ENCODE results near the gene SCAI. TPM values are rescaled to one million over a fixed set of nuclear protein-coding genes. Genes with fewer than 3 reads are reported as not detected.

SCAI gene
- total RNA-seq, 1 experiment from 2014 or later = 15.5 TPM

DNA sequence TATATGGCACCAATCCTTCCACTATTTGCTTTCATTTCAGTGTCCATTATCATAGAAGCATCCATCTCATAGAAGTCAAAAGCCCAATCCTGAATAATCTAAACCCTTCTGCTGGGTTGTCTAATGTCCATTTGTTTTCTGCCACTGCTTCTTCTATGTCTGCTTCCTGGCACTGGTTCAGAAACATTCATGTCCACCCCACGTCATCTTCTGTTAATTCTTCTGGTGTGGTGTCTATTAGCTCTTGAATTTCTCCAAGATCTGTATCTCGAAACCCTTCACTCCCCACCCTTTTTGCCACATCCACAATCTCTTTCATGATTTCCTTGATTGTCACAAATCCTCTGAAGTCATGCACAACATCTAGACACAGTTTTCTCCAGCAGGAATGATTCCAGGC lies 179.3 kb downstream of the SCAI start:
- no peak overlapping the region for H3K4me2 ChIP-seq (ENCODE audit: insufficient read depth, insufficient read length, low read length)
- no peak overlapping the region for H4K5ac ChIP-seq (ENCODE audit: insufficient read length, low read depth, low read length)
- Mint-ChIP-seq H3K27me3 (ENCODE audit: low read depth) (no peaks in the 10 kb centered on the region), H3K4me3 (no peak overlapping the region), H3K36me3 (ENCODE audit: insufficient read depth in 1 of 3, low read depth in 3 of 3) (peaks cover 4 to 13% (median 13%) of the 10 kb centered on the region in 3 experiments; a peak in 6 of 7 replicates), H3K27ac (no peak overlapping the region), H3K9me3 (no peaks in the 10 kb centered on the region; a peak in 2 of 5 replicates), H3K4me1 (no peaks in the 10 kb centered on the region)
- no peaks in the 10 kb centered on the region for H3K79me2 ChIP-seq (ENCODE audit: insufficient read depth, low read length)
- H3K4me1 ChIP-seq (ENCODE audit: insufficient read depth, low read length) = no peaks in the 10 kb centered on the region
- H2AK5ac ChIP-seq (ENCODE audit: insufficient read length, low read length) = no peak overlapping the region
- TF ChIP-seq, protein P1, sequence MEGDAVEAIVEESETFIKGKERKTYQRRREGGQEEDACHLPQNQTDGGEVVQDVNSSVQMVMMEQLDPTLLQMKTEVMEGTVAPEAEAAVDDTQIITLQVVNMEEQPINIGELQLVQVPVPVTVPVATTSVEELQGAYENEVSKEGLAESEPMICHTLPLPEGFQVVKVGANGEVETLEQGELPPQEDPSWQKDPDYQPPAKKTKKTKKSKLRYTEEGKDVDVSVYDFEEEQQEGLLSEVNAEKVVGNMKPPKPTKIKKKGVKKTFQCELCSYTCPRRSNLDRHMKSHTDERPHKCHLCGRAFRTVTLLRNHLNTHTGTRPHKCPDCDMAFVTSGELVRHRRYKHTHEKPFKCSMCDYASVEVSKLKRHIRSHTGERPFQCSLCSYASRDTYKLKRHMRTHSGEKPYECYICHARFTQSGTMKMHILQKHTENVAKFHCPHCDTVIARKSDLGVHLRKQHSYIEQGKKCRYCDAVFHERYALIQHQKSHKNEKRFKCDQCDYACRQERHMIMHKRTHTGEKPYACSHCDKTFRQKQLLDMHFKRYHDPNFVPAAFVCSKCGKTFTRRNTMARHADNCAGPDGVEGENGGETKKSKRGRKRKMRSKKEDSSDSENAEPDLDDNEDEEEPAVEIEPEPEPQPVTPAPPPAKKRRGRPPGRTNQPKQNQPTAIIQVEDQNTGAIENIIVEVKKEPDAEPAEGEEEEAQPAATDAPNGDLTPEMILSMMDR (conservative IDR thresholded peaks at IDR 0.05) = no peak
- no peak overlapping the region for H2BK15ac ChIP-seq (ENCODE audit: low read depth, low read length)
- H3K23me2 ChIP-seq (ENCODE audit: insufficient read length, low read depth, low read length, poor library complexity, severe bottlenecking) = no peaks in the 10 kb centered on the region
- H2BK5ac ChIP-seq (ENCODE audit: insufficient read length, low read length) = no peak overlapping the region
- no peak overlapping the region for H3K4ac ChIP-seq (ENCODE audit: low read depth, low read length)
- no peak overlapping the region for H3K18ac ChIP-seq (ENCODE audit: insufficient read length, low read depth, low read length)
- H3K79me1 ChIP-seq (ENCODE audit: insufficient read depth, low read depth, low read length, poor library complexity, severe bottlenecking) = no peaks in the 10 kb centered on the region
- H3K27me3 ChIP-seq (ENCODE audit: insufficient read depth, low read length) = no peaks in the 10 kb centered on the region
- no peak overlapping the region for H3K56ac ChIP-seq (ENCODE audit: insufficient read length, low read depth, low read length)
- H4K91ac ChIP-seq (ENCODE audit: insufficient read length, low read depth, low read length) = no peak overlapping the region
- H3K14ac ChIP-seq (ENCODE audit: insufficient read depth, low read length) = no peak overlapping the region
- WGBS (ENCODE audit: extremely low coverage, insufficient read length, low lambda C conversion rate) = no CpG with 5 or more reads among the region's 2 CpGs
- H3K9ac ChIP-seq (ENCODE audit: extremely low read depth, insufficient read length, low read length) = no peak overlapping the region
- no peak overlapping the region for H2BK12ac ChIP-seq (ENCODE audit: insufficient read length, low read depth, low read length)
- H2BK20ac ChIP-seq (ENCODE audit: low read depth, low read length, poor library complexity, severe bottlenecking) = no peak overlapping the region
- H3K27ac ChIP-seq (ENCODE audit: insufficient read length, low read depth, low read length) = no peak overlapping the region
- DNase-seq = no peak
- H3T11ph ChIP-seq (ENCODE audit: low read length) = no peak overlapping the region
- no peak overlapping the region for H2BK120ac ChIP-seq (ENCODE audit: low read depth, low read length, poor library complexity, severe bottlenecking)
- no peak overlapping the region for H2AFZ ChIP-seq (ENCODE audit: low read length)
- H3K23ac ChIP-seq (ENCODE audit: insufficient read length, low read depth, low read length) = no peak overlapping the region
- H4K8ac ChIP-seq (replicated peaks; ENCODE audit: insufficient read length, low read depth, low read length) = no peak overlapping the region
- no peaks in the 10 kb centered on the region for H4K20me1 ChIP-seq (ENCODE audit: control insufficient read depth, insufficient read depth, insufficient read length)
- no peaks in the 10 kb centered on the region for H3K9me3 ChIP-seq (ENCODE audit: control insufficient read depth, low read depth, low read length)

Measured in H9 (cell line).